ENCODE data around the gene SMURF1.
"Not testable (repeated sequence)": the region's sequence is repeated elsewhere in the genome, so short reads cannot be mapped to it uniquely, and the experiment has no call there.

The SMURF1 gene

DNA sequence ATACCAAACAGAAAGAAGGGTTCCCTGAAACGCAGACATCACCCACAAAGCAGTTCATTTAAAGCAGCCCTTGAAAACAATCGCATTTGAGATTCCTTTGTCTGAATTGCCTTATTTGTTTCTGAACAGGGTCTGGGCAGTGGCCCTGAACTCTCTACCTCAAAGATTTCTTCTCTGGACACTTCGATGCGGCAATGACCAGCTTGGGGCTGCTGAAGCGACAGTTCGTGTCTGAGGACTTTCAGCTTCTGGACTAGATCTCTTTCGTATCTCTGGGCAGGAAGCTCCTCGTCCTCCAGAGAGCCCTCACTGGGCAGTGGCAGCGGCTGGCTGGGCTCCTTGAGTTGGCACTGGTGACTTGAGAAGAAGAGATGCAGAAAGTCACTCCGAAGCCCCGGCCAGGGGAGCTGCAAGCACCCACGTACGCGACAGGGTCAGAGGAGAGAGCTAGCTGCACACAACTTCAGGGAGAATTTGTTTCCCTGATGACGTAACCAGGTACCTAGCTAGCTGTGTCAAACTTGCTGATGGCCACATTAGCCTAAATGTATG lies 96.3 kb downstream of the SMURF1 start:
- no peak overlapping the region for H3K4me3 ChIP-seq (ENCODE audit: low read length)
- no peak for TF ChIP-seq ZNF274 (IDR thresholded peaks at IDR 0.05; ENCODE audit: low read depth, low read length)

- no peak overlapping the region for H3K4me3 ChIP-seq (ENCODE audit: low read length)
- no peak for TF ChIP-seq ZNF274 (IDR thresholded peaks at IDR 0.05; ENCODE audit: low read depth, low read length)
Measured at GRCh38 chr7:99046722-99047121, 97.2 kb downstream of the SMURF1 start.

DNA sequence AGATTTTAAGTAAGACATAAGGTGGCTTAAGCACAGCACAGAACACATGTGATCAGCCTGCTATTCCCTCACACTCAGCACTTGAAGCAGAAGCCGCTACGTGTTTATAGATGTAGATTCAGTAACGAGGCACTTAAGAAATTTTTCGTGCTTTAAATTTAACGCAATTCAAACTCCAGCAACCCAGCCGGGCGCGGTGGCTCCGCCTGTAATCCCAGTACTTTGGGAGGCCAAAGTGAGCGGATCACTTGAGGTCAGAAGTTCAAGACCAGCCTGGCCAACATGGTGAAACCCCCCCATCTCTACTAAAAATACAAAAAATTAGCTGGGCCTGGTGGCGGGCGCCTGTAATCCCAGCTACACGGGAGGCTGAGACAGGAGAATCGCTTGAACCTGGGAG lies 97.6 kb downstream of the SMURF1 start:
- not testable (repeated sequence) for H3K4me3 ChIP-seq (ENCODE audit: low read length)

DNA sequence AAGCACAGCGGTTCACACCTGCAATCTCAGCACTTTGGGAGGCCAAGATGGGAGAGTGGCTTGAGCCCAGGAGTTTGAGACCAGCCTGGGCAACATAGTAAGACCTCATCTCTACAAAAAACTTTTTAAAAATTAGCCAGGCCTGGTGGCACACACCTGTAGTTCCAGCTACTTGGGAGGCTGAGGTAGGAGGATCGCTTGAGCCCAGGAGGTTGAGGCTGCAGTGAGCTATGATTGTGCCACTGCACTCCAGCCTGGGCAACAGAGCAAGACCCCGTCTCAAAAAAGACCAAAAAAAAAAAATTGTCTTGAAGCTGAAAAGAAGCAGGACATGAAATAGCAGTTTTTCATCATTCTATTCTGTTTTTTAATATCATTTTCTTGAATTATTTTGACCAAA lies 99.0 kb downstream of the SMURF1 start:
- not testable (repeated sequence) for H3K4me3 ChIP-seq (ENCODE audit: low read length)

- no peak overlapping the region for H3K4me3 ChIP-seq (ENCODE audit: low read length)
- no peak for TF ChIP-seq ZNF274 (IDR thresholded peaks at IDR 0.05; ENCODE audit: low read depth, low read length)
Measured at GRCh38 chr7:99042957-99043356, 101.0 kb downstream of the SMURF1 start.

- no peak overlapping the region for H3K4me3 ChIP-seq (ENCODE audit: low read length)
- no peak for TF ChIP-seq ZNF274 (IDR thresholded peaks at IDR 0.05; ENCODE audit: low read depth, low read length)
Measured at GRCh38 chr7:99041526-99041925, 102.4 kb downstream of the SMURF1 start.

- no peak for TF ChIP-seq ZNF274 (IDR thresholded peaks at IDR 0.05; ENCODE audit: low read depth, low read length)
- H3K4me3 ChIP-seq (ENCODE audit: low read length), result no peak overlapping the region
Measured at GRCh38 chr7:99040104-99040958, 103.6 kb downstream of the SMURF1 start.

DNA sequence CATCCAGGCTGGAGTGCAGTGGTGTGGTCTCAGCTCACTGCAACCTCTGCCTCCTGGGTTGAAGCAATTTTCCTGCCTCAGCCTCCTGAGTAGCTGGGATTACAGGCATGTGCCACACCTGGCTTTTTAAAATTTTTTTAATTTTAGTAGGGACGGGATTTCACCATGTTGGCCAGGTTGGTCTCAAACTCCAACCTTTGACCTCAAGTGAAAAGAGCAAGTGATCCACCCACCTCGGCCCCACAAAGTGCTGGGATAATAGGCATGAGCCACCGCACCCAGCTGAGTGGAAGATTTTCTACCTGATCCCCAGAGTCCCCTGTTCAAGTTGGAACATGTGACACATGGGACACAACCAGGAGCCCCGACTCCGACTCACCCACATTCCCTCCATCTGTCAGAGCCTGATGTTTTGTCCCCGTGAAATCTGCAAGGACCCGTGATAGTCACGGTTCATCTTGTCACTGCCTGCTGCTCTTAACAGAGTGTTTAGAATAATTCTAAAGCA lies 104.5 kb downstream of the SMURF1 start:
- TF ChIP-seq ZNF274 (IDR thresholded peaks at IDR 0.05; ENCODE audit: low read depth, low read length), result no peak
- H3K4me3 ChIP-seq (ENCODE audit: low read length), result no peak overlapping the region

DNA sequence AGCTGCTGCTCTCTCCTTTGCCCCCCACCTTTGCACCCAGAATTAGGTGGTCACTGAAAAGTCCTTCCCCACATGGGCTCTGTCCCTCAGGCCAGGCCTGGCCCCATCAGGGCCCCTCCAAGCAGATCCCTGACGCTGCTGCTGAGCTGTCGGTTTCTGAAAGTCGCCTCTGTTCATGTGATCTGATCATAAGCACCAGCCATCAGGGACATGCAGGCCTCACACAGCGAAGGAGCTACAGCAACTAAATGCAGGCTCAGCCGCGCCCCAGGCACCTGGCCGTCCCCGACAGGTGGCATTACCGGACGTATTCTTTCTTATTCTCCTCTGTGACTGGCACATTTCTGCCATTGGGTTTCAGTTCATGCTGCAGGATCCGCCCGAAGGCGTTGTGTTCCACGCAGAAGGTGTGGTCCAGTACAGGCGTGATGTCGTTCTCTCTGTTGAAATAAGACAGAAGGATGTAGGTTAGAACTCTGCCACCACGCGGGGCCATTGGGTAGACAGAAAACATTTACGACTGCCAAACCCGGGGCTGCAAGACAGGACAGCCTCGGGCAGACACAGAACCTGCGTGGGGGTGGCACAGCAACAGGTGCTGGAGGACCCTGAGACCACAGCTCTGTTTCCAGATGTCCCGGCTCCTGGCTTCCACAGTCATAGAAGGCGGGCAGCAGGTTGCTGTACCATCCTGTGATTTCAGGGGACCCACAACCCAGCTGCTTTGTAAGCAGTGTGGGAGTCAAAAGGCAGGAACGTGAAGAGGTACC lies 105.6 kb downstream of the SMURF1 start:
- TF ChIP-seq ZNF274 (IDR thresholded peaks at IDR 0.05; ENCODE audit: low read depth, low read length), result no peak
- H3K4me3 ChIP-seq (ENCODE audit: low read length), result no peak overlapping the region

DNA sequence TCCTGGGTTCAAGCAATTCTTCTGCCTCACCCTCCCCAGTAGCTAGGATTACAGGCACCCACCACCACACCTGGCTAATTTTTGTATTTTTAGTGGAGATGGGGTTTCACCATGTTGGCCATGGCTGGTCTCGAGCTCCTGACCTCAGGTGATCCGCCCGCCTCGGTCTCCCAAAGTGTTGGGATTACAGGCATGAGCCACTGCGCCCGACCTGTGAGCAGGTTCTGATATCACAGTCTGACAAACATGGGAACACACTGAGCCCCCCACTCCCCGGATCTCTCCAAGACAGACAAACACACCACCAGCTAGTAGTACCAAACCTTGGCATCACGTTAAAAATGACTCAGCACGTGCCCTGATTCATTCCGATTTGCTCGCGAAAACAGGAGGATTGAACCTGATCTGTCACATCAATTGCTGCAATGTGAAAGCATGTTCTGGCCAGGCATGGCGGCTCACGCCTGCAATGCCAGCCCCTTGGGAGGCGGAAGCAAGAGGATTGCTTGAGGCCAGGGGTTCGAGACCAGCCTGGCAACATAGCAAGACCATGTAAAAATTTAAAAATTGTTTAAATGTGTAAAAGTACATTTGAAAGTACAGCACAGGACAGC lies 106.5 kb downstream of the SMURF1 start:
- H3K4me3 ChIP-seq (ENCODE audit: low read length), result no peak overlapping the region
- TF ChIP-seq ZNF274 (IDR thresholded peaks at IDR 0.05; ENCODE audit: low read depth, low read length), result no peak

DNA sequence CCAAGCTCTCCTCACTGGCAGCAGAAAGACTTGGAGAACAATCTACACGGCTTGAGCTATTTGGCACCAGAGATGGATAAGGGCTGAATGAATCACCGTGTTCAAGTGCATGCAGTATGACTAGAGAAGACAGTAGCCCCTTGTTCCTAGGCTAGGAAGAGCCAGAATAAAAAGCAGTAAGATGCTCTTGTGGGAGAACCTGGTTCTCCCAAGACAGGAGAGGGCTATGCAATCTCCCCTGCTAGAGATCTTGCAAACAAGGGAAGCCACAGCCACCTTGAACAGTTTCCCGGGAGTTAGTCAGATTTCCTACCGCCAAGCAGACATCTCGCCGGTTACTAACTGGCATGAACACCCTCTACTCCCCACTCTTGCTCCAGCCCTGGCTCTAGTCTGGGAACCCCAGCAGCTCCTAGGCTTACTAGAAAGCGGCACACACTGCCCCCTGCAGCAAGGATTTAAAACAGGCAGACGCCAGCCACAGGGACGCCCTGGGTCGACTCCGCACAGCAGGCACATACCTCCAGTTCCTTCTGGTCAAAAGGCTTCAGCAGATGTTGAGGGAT lies 107.3 kb downstream of the SMURF1 start:
- no peak for TF ChIP-seq ZNF274 (IDR thresholded peaks at IDR 0.05; ENCODE audit: low read depth, low read length)

GRCh38 chr7:99035723-99036545 lies 108.0 kb downstream of the SMURF1 start:
- no peak for TF ChIP-seq ZNF274 (IDR thresholded peaks at IDR 0.05; ENCODE audit: low read depth, low read length)
- no peak overlapping the region for H3K4me3 ChIP-seq (ENCODE audit: low read length)

More for the DNA sequence above, 107.3 kb downstream of the SMURF1 start:
- H3K4me3 ChIP-seq (ENCODE audit: low read length), result no peak overlapping the region
